Measurements from ENCODE around the gene SYNJ2. TPM values are rescaled to one million over a fixed set of nuclear protein-coding genes. Genes with fewer than 3 reads are reported as not detected.

Gene SYNJ2
- total RNA-seq, 1 donor from 2014 or later = 18.9 TPM

- Mint-ChIP-seq H3K4me3 (ENCODE audit: low read depth) (no peak overlapping the region), H3K27ac (no peak overlapping the region), H3K27me3 (no peaks in the 10 kb centered on the region), H3K9me3 (ENCODE audit: low read depth) (no peaks in the 10 kb centered on the region), H3K4me1 (ENCODE audit: low read depth) (no peaks in the 10 kb centered on the region), H3K36me3 (ENCODE audit: insufficient read depth) (peaks cover 23% of the 10 kb centered on the region)
- no peak for DNase-seq (ENCODE audit: low spot score, unreplicated experiment)
- TF ChIP-seq, protein P1, sequence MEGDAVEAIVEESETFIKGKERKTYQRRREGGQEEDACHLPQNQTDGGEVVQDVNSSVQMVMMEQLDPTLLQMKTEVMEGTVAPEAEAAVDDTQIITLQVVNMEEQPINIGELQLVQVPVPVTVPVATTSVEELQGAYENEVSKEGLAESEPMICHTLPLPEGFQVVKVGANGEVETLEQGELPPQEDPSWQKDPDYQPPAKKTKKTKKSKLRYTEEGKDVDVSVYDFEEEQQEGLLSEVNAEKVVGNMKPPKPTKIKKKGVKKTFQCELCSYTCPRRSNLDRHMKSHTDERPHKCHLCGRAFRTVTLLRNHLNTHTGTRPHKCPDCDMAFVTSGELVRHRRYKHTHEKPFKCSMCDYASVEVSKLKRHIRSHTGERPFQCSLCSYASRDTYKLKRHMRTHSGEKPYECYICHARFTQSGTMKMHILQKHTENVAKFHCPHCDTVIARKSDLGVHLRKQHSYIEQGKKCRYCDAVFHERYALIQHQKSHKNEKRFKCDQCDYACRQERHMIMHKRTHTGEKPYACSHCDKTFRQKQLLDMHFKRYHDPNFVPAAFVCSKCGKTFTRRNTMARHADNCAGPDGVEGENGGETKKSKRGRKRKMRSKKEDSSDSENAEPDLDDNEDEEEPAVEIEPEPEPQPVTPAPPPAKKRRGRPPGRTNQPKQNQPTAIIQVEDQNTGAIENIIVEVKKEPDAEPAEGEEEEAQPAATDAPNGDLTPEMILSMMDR (IDR thresholded peaks at IDR 0.05; ENCODE audit: unreplicated experiment) = no peak
Observed at GRCh38 chr6:158086054-158086503, 104.4 kb downstream of the SYNJ2 start.

DNA sequence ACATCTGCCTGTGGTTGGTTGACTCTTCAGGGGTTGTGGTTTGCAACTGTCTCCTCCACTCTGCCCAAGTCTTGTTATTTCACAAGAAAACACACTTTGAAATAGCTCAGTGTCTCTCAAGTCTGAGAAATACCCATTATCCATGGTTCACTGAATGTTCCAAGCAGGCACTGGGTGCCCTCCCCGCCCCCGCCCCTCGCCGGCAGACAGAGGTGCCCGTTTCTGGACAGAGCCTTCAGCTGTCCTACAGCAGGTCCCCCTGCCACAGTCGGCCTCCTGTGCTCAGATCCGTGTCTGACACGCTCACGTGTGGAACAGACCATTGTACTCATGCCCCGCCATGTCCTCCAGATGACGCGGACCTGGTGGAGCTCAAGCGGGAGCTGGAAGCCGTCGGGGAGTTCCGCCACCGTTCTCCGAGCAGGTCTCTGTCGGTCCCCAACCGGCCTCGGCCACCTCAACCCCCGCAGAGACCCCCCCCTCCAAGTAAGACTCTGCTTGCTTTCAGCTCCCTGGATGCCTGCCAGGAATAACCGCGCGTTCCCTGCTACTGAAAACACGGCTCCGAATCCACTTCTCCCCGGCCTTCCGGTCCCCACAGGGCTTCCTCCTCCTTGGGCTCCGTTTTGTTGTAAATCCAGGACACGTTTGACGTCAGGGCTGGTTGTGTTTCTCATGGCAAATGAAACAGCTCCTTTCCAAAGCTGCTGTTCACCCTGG is 105.0 kb downstream of the SYNJ2 start:
- Mint-ChIP-seq H3K4me3 (ENCODE audit: low read depth) (no peak overlapping the region), H3K27ac (no peak overlapping the region), H3K36me3 (ENCODE audit: insufficient read depth) (peaks cover 23% of the 10 kb centered on the region), H3K9me3 (ENCODE audit: low read depth) (no peaks in the 10 kb centered on the region), H3K4me1 (ENCODE audit: low read depth) (no peaks in the 10 kb centered on the region), H3K27me3 (no peaks in the 10 kb centered on the region)
- no peak for DNase-seq (ENCODE audit: low spot score, unreplicated experiment)
- TF ChIP-seq, protein P1 (IDR thresholded peaks at IDR 0.05; ENCODE audit: unreplicated experiment) = no peak

DNA sequence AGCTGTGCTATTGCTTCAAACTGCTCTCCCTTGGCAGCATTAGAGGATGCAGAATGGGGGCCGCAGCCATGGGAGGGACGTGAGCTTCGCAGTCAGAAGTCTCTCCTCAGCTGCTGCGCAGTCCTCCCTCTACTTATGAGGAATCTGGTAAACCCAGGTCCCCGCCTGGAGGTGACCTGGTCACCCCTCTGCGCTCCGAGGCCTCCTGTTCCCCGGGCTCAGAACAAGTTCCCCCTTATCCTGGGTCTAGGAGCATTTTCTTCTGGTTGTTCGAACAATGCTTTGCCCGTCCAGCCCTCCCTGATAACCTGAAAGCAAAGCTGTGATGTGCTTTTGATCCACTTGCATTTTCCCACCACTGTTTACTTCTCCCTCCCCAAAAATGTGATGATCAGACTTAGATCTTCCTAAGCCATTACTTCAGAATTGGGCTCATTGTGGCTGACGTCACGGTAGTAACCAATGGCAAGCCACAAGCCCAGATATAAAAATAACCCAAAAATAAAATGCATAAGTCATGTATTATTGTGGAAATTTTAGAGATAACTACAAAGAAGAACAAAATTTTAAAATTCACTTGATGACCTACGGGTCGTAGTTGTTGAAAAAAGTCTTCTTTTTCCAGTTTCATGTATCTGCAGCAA is 105.7 kb downstream of the SYNJ2 start:
- Mint-ChIP-seq H3K9me3 (ENCODE audit: low read depth) (no peaks in the 10 kb centered on the region), H3K27me3 (no peaks in the 10 kb centered on the region), H3K36me3 (ENCODE audit: insufficient read depth) (peaks cover 22% of the 10 kb centered on the region), H3K27ac (no peak overlapping the region), H3K4me3 (ENCODE audit: low read depth) (no peak overlapping the region), H3K4me1 (ENCODE audit: low read depth) (no peaks in the 10 kb centered on the region)
- no peak for DNase-seq (ENCODE audit: low spot score, unreplicated experiment)
- TF ChIP-seq, protein P1 (IDR thresholded peaks at IDR 0.05; ENCODE audit: unreplicated experiment) = no peak

GRCh38 chr6:158092806-158093205 is 111.1 kb downstream of the SYNJ2 start:
- Mint-ChIP-seq H3K9me3 (ENCODE audit: low read depth) (no peaks in the 10 kb centered on the region), H3K4me1 (ENCODE audit: low read depth) (peaks cover 2% of the 10 kb centered on the region), H3K27me3 (no peaks in the 10 kb centered on the region), H3K36me3 (ENCODE audit: insufficient read depth) (peaks cover 25% of the 10 kb centered on the region), H3K4me3 (ENCODE audit: low read depth) (no peak overlapping the region), H3K27ac (no peak overlapping the region)
- TF ChIP-seq, protein P1 (IDR thresholded peaks at IDR 0.05; ENCODE audit: unreplicated experiment) = no peak
- no peak for DNase-seq (ENCODE audit: low spot score, unreplicated experiment)

GRCh38 chr6:158095031-158095430 is 113.4 kb downstream of the SYNJ2 start:
- Mint-ChIP-seq H3K36me3 (ENCODE audit: insufficient read depth) (peaks cover 18% of the 10 kb centered on the region), H3K27ac (no peak overlapping the region), H3K4me1 (ENCODE audit: low read depth) (peaks cover 6% of the 10 kb centered on the region), H3K9me3 (ENCODE audit: low read depth) (no peaks in the 10 kb centered on the region), H3K4me3 (ENCODE audit: low read depth) (no peak overlapping the region), H3K27me3 (no peaks in the 10 kb centered on the region)
- TF ChIP-seq, protein P1 (IDR thresholded peaks at IDR 0.05; ENCODE audit: unreplicated experiment) = no peak
- no peak for DNase-seq (ENCODE audit: low spot score, unreplicated experiment)
